Measurements from ENCODE around the gene TAOK3.

TAOK3 gene

GRCh38 chr12:118219772-118220171, 152.9 kb downstream of the TAOK3 start:
- DNase-seq (ENCODE audit: low read depth), result no peak
- no peak for TF ChIP-seq CTCF (IDR thresholded peaks at IDR 0.05; ENCODE audit: insufficient read depth, low read depth, low read length, missing control alignments)
- H3K4me3 ChIP-seq (ENCODE audit: low read length), result no peak overlapping the region

DNA sequence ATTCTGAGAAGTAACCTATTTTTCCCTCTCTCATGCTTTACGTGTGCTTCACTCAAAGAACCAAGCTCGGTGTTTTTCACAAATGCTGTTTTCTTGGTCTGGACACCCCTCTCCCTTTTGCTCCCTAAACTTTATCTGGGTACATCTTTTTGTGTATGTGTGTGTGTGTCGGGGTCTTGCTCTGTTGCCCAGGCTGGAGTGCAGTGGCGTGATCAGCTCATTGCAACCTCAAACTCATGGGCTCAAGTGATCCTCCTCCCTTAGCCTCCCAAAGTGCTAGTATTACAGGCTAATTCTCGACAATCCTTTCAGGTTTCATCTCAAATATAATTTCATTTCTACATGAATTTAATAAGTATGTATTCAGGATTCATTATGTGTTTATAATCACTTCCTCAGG, 153.6 kb downstream of the TAOK3 start:
- no peak overlapping the region for H3K4me3 ChIP-seq (ENCODE audit: low read length)
- no peak for TF ChIP-seq CTCF (IDR thresholded peaks at IDR 0.05; ENCODE audit: insufficient read depth, low read depth, low read length, missing control alignments)
- no peak for DNase-seq (ENCODE audit: low read depth)

DNA sequence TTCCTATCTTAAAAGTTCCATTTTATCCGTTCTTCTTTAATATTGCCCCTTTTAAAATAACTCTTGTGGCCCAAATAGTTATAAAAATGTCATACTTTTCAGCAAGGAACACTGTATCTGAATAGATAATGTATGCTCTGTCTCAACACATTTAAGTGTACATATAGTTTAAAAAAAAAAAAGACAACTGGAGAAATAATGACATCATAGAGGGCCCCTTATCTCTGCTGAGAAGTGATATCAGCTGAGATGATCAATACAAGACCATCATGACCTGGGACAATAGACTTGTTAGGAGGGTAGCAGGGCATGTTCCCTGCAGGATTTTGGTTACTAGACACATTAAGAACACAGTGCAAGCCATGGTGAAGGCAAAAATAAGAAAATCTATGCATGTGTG, 159.3 kb downstream of the TAOK3 start:
- no peak overlapping the region for H3K4me3 ChIP-seq (ENCODE audit: low read length)
- TF ChIP-seq CTCF (IDR thresholded peaks at IDR 0.05; ENCODE audit: insufficient read depth, low read depth, low read length, missing control alignments), result no peak
- DNase-seq (ENCODE audit: low read depth), result no peak

GRCh38 chr12:118212606-118213005, 160.1 kb downstream of the TAOK3 start:
- DNase-seq (ENCODE audit: low read depth), result no peak
- H3K4me3 ChIP-seq (ENCODE audit: low read length), result no peak overlapping the region
- no peak for TF ChIP-seq CTCF (IDR thresholded peaks at IDR 0.05; ENCODE audit: insufficient read depth, low read depth, low read length, missing control alignments)

DNA sequence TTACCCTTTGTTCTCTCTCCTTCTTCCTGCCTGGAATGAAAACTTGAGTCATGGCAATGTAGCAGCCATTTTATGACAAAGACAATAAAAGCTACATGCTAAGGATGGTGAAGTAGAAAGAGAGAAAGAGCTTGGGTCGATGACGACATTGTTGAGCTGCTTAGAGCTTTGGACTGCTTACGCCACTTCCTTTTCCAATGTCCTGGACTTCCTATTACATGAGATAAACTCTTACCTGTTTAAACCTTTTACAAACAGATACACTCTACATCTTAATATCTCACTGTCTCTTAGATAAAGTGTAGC, 166.6 kb downstream of the TAOK3 start:
- no peak for TF ChIP-seq CTCF (IDR thresholded peaks at IDR 0.05; ENCODE audit: insufficient read depth, low read depth, low read length, missing control alignments)
- no peak for DNase-seq (ENCODE audit: low read depth)
- H3K4me3 ChIP-seq (ENCODE audit: low read length), result no peak overlapping the region

DNA sequence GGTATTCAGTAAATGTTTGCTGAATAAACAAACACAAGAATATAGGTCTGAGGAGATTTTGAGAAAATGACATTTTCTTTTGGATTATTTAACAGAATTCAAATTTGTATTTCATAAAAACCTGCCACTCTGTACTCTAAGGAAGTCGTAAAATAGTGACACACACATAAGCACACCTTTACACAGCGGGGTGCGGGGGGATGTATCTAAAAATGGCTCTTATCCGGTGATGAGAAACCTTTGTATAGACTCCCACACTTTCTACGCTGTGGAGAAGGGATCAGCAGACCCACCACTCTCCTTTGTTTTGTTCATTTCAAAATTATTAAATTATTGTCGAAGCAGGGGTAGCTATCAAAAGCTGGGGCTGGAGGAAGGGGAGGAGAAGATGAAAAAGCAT, 178.7 kb downstream of the TAOK3 start:
- no peak for DNase-seq (ENCODE audit: low read depth)
- TF ChIP-seq CTCF (IDR thresholded peaks at IDR 0.05; ENCODE audit: insufficient read depth, low read depth, low read length, missing control alignments), result no peak

GRCh38 chr12:118193477-118193876, 179.2 kb downstream of the TAOK3 start:
- TF ChIP-seq CTCF (IDR thresholded peaks at IDR 0.05; ENCODE audit: insufficient read depth, low read depth, low read length, missing control alignments), result no peak
- H3K4me3 ChIP-seq (ENCODE audit: low read length), result no peak overlapping the region
- DNase-seq (ENCODE audit: low read depth), result no peak

More for the DNA sequence above, 178.7 kb downstream of the TAOK3 start:
- H3K4me3 ChIP-seq (ENCODE audit: low read length), result no peak overlapping the region

All from epithelial cell of esophagus (primary cell).